WTC11 (cell line): ENCODE results near the gene F11R. TPM values are rescaled to one million over a fixed set of nuclear protein-coding genes. Genes with fewer than 3 reads are reported as not detected.

ENCODE experiments used
- ATAC-seq: fragments of 200-7000 bp; cut with Tn5 transposase; 2 replicates; pipeline ENCODE4 v1.10.0; 2021; ENCODE audit warnings: mild to moderate bottlenecking, moderate library complexity
- CTCF ChIA-PET: fragments of 300-600 bp; sonication (Branson Sonifier 250); formaldehyde crosslinking; loops from one replicate; lab custom pipeline; 2021; ENCODE audit warnings: antibody characterized with exemption; lab: Charles Lee
- POLR2A ChIA-PET: fragments of 350-600 bp; sonication (Branson Sonifier 250); formaldehyde crosslinking; loops from one replicate; lab custom pipeline; 2021; ENCODE audit warnings: antibody characterized with exemption; lab: Charles Lee
- DNase-seq: peaks from one replicate; pipeline ENCODE4 v3.0.0; 2021; ENCODE audit warnings: low spot score
- H3K27ac Mint-ChIP-seq: 2 replicates; pipeline ENCODE4 v1.8.0; 2021; ENCODE audit warnings: mixed read lengths
- H3K27me3 Mint-ChIP-seq: 2 replicates; pipeline ENCODE4 v1.8.0; 2021; ENCODE audit warnings: low read depth, mild to moderate bottlenecking, moderate library complexity, mixed read lengths
- H3K36me3 Mint-ChIP-seq: 2 replicates; pipeline ENCODE4 v1.8.0; 2021; ENCODE audit warnings: mixed read lengths
- H3K4me1 Mint-ChIP-seq: 2 replicates; pipeline ENCODE4 v1.8.0; 2022; ENCODE audit warnings: mixed read lengths
- H3K4me3 Mint-ChIP-seq: 2 replicates; pipeline ENCODE4 v1.8.0; 2021; ENCODE audit warnings: mild to moderate bottlenecking, moderate library complexity, mixed read lengths
- H3K9me3 Mint-ChIP-seq: 2 replicates; pipeline ENCODE4 v1.8.0; 2021; ENCODE audit warnings: mixed read lengths
- CBFB ChIP-seq: sonication (generic); formaldehyde crosslinking; IDR thresholded peaks from 2 replicates; pipeline ENCODE4 v1.8.1; 2022; ENCODE audit warnings: mild to moderate bottlenecking, low read depth, missing genetic modification reagents
- CREM ChIP-seq: sonication (generic); formaldehyde crosslinking; IDR thresholded peaks from 2 replicates; pipeline ENCODE4 v1.8.1; 2022; ENCODE audit warnings: mild to moderate bottlenecking, missing genetic modification reagents, moderate library complexity
- FOXK1 ChIP-seq: sonication (generic); formaldehyde crosslinking; IDR thresholded peaks from 2 replicates; pipeline ENCODE4 v1.8.0; 2022; ENCODE audit warnings: mild to moderate bottlenecking, moderate library complexity, missing genetic modification reagents
- GRHL2 ChIP-seq: fragments of 250-450 bp; sonication (Bioruptor Pico); IDR thresholded peaks from 2 replicates; pipeline ENCODE4 v1.8.0; 2022; ENCODE audit warnings: mild to moderate bottlenecking, moderate library complexity; ENCODE audit not compliant: insufficient replicate concordance, severe bottlenecking
- IRF1 ChIP-seq: sonication (generic); formaldehyde crosslinking; IDR thresholded peaks from 2 replicates; pipeline ENCODE4 v1.8.0; 2023; ENCODE audit warnings: missing genetic modification reagents
- NFYB ChIP-seq: sonication (generic); formaldehyde crosslinking; conservative IDR thresholded peaks from 2 replicates; pipeline ENCODE4 v1.8.0; 2022; ENCODE audit warnings: low read depth, missing genetic modification reagents
- NR1H2 ChIP-seq: sonication (generic); formaldehyde crosslinking; IDR thresholded peaks from 2 replicates; pipeline ENCODE4 v1.9.0; 2021; ENCODE audit warnings: mild to moderate bottlenecking, moderate library complexity, missing genetic modification reagents
- PRRX2 ChIP-seq: fragments of 250-450 bp; sonication (Bioruptor Pico); IDR thresholded peaks from 2 replicates; pipeline ENCODE4 v1.8.0; 2021; ENCODE audit warnings: mild to moderate bottlenecking
- SP1 ChIP-seq: sonication (generic); formaldehyde crosslinking; conservative IDR thresholded peaks from 2 replicates; pipeline ENCODE4 v1.8.1; 2022; ENCODE audit warnings: missing genetic modification reagents
- USF2 ChIP-seq: sonication (generic); formaldehyde crosslinking; IDR thresholded peaks from 2 replicates; pipeline ENCODE4 v1.8.1; 2023; ENCODE audit warnings: mild to moderate bottlenecking, missing genetic modification reagents, moderate library complexity
- ZNF121 ChIP-seq: sonication (generic); formaldehyde crosslinking; IDR thresholded peaks from 2 replicates; pipeline ENCODE4 v1.8.0; 2023; ENCODE audit warnings: missing genetic modification reagents
- ZNF219 ChIP-seq: sonication (generic); formaldehyde crosslinking; IDR thresholded peaks from 2 replicates; pipeline ENCODE4 v1.8.0; 2023; ENCODE audit warnings: missing genetic modification reagents, mild to moderate bottlenecking, borderline replicate concordance
- ZNF232 ChIP-seq: sonication (generic); formaldehyde crosslinking; IDR thresholded peaks from 2 replicates; pipeline ENCODE4 v1.8.0; 2022; ENCODE audit warnings: mild to moderate bottlenecking, missing genetic modification reagents
- ZNF281 ChIP-seq: sonication (generic); formaldehyde crosslinking; IDR thresholded peaks from 2 replicates; pipeline ENCODE4 v1.8.0; 2023; ENCODE audit warnings: mild to moderate bottlenecking, missing genetic modification reagents
- ZNF671 ChIP-seq: fragments of 250-450 bp; sonication (Bioruptor Pico); IDR thresholded peaks from 2 replicates; pipeline ENCODE4 v1.8.0; 2021; ENCODE audit warnings: mild to moderate bottlenecking
- total RNA-seq: library from RNA; stranded (reverse); gene quantifications from 3 replicates; pipeline ENCODE4 v1.2.3, GENCODE V29; 2021
- TF ChIP-seq, protein P1 (sequence below): fragments of 200-600 bp; IDR thresholded peaks from 2 replicates; pipeline ENCODE4 v1.8.0; 2022; ENCODE audit warnings: antibody characterized with exemption
- TF ChIP-seq, protein P2 (sequence below): fragments of 250-450 bp; sonication (Bioruptor Pico); IDR thresholded peaks from 2 replicates; pipeline ENCODE4 v1.9.0; 2021; ENCODE audit warnings: mild to moderate bottlenecking
- TF ChIP-seq, protein P3 (sequence below): sonication (generic); formaldehyde crosslinking; IDR thresholded peaks from 2 replicates; pipeline ENCODE4 v1.8.1; 2023; ENCODE audit warnings: mild to moderate bottlenecking, missing genetic modification reagents
- TF ChIP-seq, protein P4 (sequence below): sonication (generic); formaldehyde crosslinking; IDR thresholded peaks from 2 replicates; pipeline ENCODE4 v1.8.0; 2023; ENCODE audit warnings: missing genetic modification reagents, mild to moderate bottlenecking, borderline replicate concordance

F11R gene
- total RNA-seq, 1 experiment from 2014 or later, result 202 TPM

- no peak for ATAC-seq
- POLR2A ChIA-PET, result interaction anchor here (1.1 kb wide), 1 partner anchor 68 kb away, joined by 3 read pairs; no protein-coding TSS in a partner anchor
- H3K27ac Mint-ChIP-seq, result no peak overlapping the region
Measured at GRCh38 chr1:160953030-160953429, 67.9 kb downstream of the F11R start.

More at GRCh38 chr1:160953030-160953429, 67.9 kb downstream of the F11R start:
- Mint-ChIP-seq H3K4me3 (no peak overlapping the region), H3K4me1 (peaks cover 37% of the 10 kb centered on the region), H3K27me3 (no peaks in the 10 kb centered on the region), H3K36me3 (peaks cover 14% of the 10 kb centered on the region), H3K9me3 (peaks cover 12% of the 10 kb centered on the region)
- TF ChIP-seq SP1 (CRISPR knock-in tag), result no peak
- TF ChIP-seq ZNF121, result no peak
- no peak for TF ChIP-seq ZNF232 (CRISPR knock-in tag)
- no peak for TF ChIP-seq ZNF219 (CRISPR knock-in tag)
- no peak for TF ChIP-seq USF2
- TF ChIP-seq PRRX2, result no peak
- TF ChIP-seq CBFB (CRISPR knock-in tag), result no peak
- TF ChIP-seq, protein P1, sequence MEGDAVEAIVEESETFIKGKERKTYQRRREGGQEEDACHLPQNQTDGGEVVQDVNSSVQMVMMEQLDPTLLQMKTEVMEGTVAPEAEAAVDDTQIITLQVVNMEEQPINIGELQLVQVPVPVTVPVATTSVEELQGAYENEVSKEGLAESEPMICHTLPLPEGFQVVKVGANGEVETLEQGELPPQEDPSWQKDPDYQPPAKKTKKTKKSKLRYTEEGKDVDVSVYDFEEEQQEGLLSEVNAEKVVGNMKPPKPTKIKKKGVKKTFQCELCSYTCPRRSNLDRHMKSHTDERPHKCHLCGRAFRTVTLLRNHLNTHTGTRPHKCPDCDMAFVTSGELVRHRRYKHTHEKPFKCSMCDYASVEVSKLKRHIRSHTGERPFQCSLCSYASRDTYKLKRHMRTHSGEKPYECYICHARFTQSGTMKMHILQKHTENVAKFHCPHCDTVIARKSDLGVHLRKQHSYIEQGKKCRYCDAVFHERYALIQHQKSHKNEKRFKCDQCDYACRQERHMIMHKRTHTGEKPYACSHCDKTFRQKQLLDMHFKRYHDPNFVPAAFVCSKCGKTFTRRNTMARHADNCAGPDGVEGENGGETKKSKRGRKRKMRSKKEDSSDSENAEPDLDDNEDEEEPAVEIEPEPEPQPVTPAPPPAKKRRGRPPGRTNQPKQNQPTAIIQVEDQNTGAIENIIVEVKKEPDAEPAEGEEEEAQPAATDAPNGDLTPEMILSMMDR, result no peak
- TF ChIP-seq NR1H2 (CRISPR knock-in tag), result no peak
- no peak for TF ChIP-seq GRHL2 (CRISPR knock-in tag)
- TF ChIP-seq, protein P2, sequence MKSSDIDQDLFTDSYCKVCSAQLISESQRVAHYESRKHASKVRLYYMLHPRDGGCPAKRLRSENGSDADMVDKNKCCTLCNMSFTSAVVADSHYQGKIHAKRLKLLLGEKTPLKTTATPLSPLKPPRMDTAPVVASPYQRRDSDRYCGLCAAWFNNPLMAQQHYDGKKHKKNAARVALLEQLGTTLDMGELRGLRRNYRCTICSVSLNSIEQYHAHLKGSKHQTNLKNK (CRISPR knock-in tag), result no peak
- TF ChIP-seq, protein P3, sequence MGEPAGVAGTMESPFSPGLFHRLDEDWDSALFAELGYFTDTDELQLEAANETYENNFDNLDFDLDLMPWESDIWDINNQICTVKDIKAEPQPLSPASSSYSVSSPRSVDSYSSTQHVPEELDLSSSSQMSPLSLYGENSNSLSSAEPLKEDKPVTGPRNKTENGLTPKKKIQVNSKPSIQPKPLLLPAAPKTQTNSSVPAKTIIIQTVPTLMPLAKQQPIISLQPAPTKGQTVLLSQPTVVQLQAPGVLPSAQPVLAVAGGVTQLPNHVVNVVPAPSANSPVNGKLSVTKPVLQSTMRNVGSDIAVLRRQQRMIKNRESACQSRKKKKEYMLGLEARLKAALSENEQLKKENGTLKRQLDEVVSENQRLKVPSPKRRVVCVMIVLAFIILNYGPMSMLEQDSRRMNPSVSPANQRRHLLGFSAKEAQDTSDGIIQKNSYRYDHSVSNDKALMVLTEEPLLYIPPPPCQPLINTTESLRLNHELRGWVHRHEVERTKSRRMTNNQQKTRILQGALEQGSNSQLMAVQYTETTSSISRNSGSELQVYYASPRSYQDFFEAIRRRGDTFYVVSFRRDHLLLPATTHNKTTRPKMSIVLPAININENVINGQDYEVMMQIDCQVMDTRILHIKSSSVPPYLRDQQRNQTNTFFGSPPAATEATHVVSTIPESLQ (CRISPR knock-in tag), result no peak
- TF ChIP-seq FOXK1 (CRISPR knock-in tag), result no peak
- TF ChIP-seq ZNF671 (CRISPR knock-in tag), result no peak
- no peak for TF ChIP-seq CREM (CRISPR knock-in tag)
- no peak for TF ChIP-seq ZNF281
- no peak for TF ChIP-seq IRF1 (CRISPR knock-in tag)
- TF ChIP-seq NFYB (CRISPR knock-in tag), result no peak
- TF ChIP-seq, protein P4, sequence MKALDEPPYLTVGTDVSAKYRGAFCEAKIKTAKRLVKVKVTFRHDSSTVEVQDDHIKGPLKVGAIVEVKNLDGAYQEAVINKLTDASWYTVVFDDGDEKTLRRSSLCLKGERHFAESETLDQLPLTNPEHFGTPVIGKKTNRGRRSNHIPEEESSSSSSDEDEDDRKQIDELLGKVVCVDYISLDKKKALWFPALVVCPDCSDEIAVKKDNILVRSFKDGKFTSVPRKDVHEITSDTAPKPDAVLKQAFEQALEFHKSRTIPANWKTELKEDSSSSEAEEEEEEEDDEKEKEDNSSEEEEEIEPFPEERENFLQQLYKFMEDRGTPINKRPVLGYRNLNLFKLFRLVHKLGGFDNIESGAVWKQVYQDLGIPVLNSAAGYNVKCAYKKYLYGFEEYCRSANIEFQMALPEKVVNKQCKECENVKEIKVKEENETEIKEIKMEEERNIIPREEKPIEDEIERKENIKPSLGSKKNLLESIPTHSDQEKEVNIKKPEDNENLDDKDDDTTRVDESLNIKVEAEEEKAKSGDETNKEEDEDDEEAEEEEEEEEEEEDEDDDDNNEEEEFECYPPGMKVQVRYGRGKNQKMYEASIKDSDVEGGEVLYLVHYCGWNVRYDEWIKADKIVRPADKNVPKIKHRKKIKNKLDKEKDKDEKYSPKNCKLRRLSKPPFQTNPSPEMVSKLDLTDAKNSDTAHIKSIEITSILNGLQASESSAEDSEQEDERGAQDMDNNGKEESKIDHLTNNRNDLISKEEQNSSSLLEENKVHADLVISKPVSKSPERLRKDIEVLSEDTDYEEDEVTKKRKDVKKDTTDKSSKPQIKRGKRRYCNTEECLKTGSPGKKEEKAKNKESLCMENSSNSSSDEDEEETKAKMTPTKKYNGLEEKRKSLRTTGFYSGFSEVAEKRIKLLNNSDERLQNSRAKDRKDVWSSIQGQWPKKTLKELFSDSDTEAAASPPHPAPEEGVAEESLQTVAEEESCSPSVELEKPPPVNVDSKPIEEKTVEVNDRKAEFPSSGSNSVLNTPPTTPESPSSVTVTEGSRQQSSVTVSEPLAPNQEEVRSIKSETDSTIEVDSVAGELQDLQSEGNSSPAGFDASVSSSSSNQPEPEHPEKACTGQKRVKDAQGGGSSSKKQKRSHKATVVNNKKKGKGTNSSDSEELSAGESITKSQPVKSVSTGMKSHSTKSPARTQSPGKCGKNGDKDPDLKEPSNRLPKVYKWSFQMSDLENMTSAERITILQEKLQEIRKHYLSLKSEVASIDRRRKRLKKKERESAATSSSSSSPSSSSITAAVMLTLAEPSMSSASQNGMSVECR (CRISPR knock-in tag), result no peak
- DNase-seq, result no peak
- CTCF ChIA-PET, result interaction anchor here (1.2 to 5.3 kb wide), 7 partner anchors 36 to 226 kb away, joined by 6 to 141 read pairs (median 23); partner anchors contain the start of gene F11R
